ENCODE measurements around the gene CSK. TPM values are rescaled to one million over a fixed set of nuclear protein-coding genes. Genes with fewer than 3 reads are reported as not detected.

The CSK gene
- total RNA-seq, 4 donors from 2014 or later, result 8.4 to 23.1 (median 18.2) TPM

DNA sequence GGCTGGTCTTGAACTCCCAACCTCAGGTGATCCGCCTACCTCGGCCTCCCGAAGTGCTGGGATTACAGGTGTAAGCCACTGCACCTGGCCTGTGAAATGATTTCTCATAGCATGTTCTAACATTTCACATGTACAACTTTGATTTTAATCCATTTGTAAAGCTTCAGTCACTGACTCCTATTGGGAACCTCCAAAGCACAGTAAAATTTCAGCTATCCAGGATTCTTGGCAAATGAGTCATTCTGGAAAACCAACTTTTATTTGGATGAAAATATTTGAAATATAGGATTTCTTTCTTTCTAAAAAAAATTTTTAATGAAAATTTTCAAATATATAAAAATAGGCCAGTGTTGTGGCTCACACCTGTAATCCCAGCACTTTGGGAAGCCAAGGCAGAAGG, 28.1 kb downstream of the CSK start:
- no peaks in the 10 kb centered on the region for H3K36me3 ChIP-seq
- TF ChIP-seq POLR2AphosphoS5 (IDR thresholded peaks at IDR 0.05), result no peak
- no peak for TF ChIP-seq POLR2A (IDR thresholded peaks at IDR 0.05)
- no peak for TF ChIP-seq CTCF (IDR thresholded peaks at IDR 0.05)
- TF ChIP-seq EP300 (IDR thresholded peaks at IDR 0.05), result no peak
- peaks cover 0 to 7% (median 0%) of the 10 kb centered on the region in 3 donors for H3K4me1 ChIP-seq
- H3K9me3 ChIP-seq, result no peaks in the 10 kb centered on the region
- no peak overlapping the region for H3K4me3 ChIP-seq
- no peak overlapping the region for H3K27ac ChIP-seq
- WGBS, 2 donors (ENCODE audit: low coverage in 1 of 2), result 96% methylated on average over 3 of the region's 3 CpGs; no CpG with 5 or more reads in 1 of the 2 donors
- H3K27me3 ChIP-seq, result peaks cover 18% of the 10 kb centered on the region
- ATAC-seq, result no peak

GRCh38 chr15:74812533-74812932, 30.7 kb downstream of the CSK start, which contains the start of gene LMAN1L:
LMAN1L (plus strand) TSS chr15:74812835; CDS start chr15:74812855, 20 bp downstream.
- TF ChIP-seq CTCF (IDR thresholded peaks at IDR 0.05) (no peak), POLR2AphosphoS5 (IDR thresholded peaks at IDR 0.05) (no peak), POLR2A (IDR thresholded peaks at IDR 0.05) (no peak), EP300 (IDR thresholded peaks at IDR 0.05) (no peak)
- WGBS, 2 donors (ENCODE audit: low coverage in 1 of 2), result no CpG with 5 or more reads among the region's 12 CpGs
- ATAC-seq, result no peak
- Histone ChIP-seq H3K9me3 (no peaks in the 10 kb centered on the region), H3K27ac (no peak within 1 kb of the TSS), H3K4me3 (no peak within 1 kb of the TSS), H3K27me3 (peaks cover 18% of the 10 kb centered on the region), H3K4me1 (peaks cover 0 to 33% (median 8%) of the 10 kb centered on the region in 3 donors), H3K36me3 (no peaks in the 10 kb centered on the region)

GRCh38 chr15:74815121-74815934, 33.4 kb downstream of the CSK start:
- Histone ChIP-seq H3K4me1 (peaks cover 0 to 44% (median 14%) of the 10 kb centered on the region in 3 donors), H3K27ac (peak overlapping the region in 2 of 4 donors; percentile 14 to 49), H3K4me3 (no peak overlapping the region), H3K36me3 (no peaks in the 10 kb centered on the region), H3K27me3 (peaks cover 6% of the 10 kb centered on the region), H3K9me3 (no peaks in the 10 kb centered on the region)
- ATAC-seq, result peak; percentile 44
- no peak for TF ChIP-seq POLR2A (IDR thresholded peaks at IDR 0.05)
- no peak for TF ChIP-seq POLR2AphosphoS5 (IDR thresholded peaks at IDR 0.05)
- TF ChIP-seq CTCF (IDR thresholded peaks at IDR 0.05), result no peak
- no peak for TF ChIP-seq EP300 (IDR thresholded peaks at IDR 0.05)
- WGBS, 2 donors (ENCODE audit: low coverage in 1 of 2), result 57 to 64% methylated on average over 9 to 10 of the region's 10 CpGs

GRCh38 chr15:74815961-74816360, 34.1 kb downstream of the CSK start:
- Histone ChIP-seq H3K9me3 (no peaks in the 10 kb centered on the region), H3K4me3 (no peak overlapping the region), H3K27ac (peak overlapping the region in 3 of 4 donors; percentile 14 to 59 (median 49)), H3K36me3 (no peaks in the 10 kb centered on the region), H3K4me1 (peaks cover 0 to 44% (median 14%) of the 10 kb centered on the region in 3 donors), H3K27me3 (peaks cover 6% of the 10 kb centered on the region)
- no peak for ATAC-seq
- 100% methylated on average over 1 of the region's 15 CpGs; no CpG with 5 or more reads in 1 of the 2 donors for WGBS, 2 donors (ENCODE audit: low coverage in 1 of 2)
- TF ChIP-seq EP300 (IDR thresholded peaks at IDR 0.05), result no peak
- TF ChIP-seq POLR2AphosphoS5 (IDR thresholded peaks at IDR 0.05), result no peak
- TF ChIP-seq CTCF (IDR thresholded peaks at IDR 0.05), result no peak
- TF ChIP-seq POLR2A (IDR thresholded peaks at IDR 0.05), result no peak
